ENCODE results near the gene TWSG1.

The TWSG1 gene

GRCh38 chr18:9293948-9294347 is 40.6 kb upstream of the TWSG1 start:
- Mint-ChIP-seq H3K4me3 (no peak overlapping the region), H3K4me1 (no peaks in the 10 kb centered on the region), H3K9me3 (peaks cover 28% of the 10 kb centered on the region), H3K27ac (no peak overlapping the region), H3K27me3 (ENCODE audit: low read depth) (no peaks in the 10 kb centered on the region), H3K36me3 (ENCODE audit: low read depth) (peaks cover 7% of the 10 kb centered on the region)
- TF ChIP-seq CTCF (IDR thresholded peaks at IDR 0.05; ENCODE audit: unreplicated experiment in 3 of 3), result no peak

GRCh38 chr18:9296233-9297006 is 38.2 kb upstream of the TWSG1 start:
- no peaks in the 10 kb centered on the region for H3K4me1 Mint-ChIP-seq
- H3K9me3 Mint-ChIP-seq, result peaks cover 28% of the 10 kb centered on the region
- H3K27me3 Mint-ChIP-seq (ENCODE audit: low read depth), result no peaks in the 10 kb centered on the region
- no peak overlapping the region for H3K27ac Mint-ChIP-seq
- H3K4me3 Mint-ChIP-seq, result no peak overlapping the region
- no peak for TF ChIP-seq CTCF (IDR thresholded peaks at IDR 0.05; ENCODE audit: unreplicated experiment in 3 of 3)
- peaks cover 7% of the 10 kb centered on the region for H3K36me3 Mint-ChIP-seq (ENCODE audit: low read depth)

- H3K27ac Mint-ChIP-seq, result no peak overlapping the region
- H3K9me3 Mint-ChIP-seq, result peaks cover 28% of the 10 kb centered on the region
- no peaks in the 10 kb centered on the region for H3K4me1 Mint-ChIP-seq
- peaks cover 7% of the 10 kb centered on the region for H3K36me3 Mint-ChIP-seq (ENCODE audit: low read depth)
- H3K4me3 Mint-ChIP-seq, result no peak overlapping the region
- no peak for TF ChIP-seq CTCF (IDR thresholded peaks at IDR 0.05; ENCODE audit: unreplicated experiment in 3 of 3)
- no peaks in the 10 kb centered on the region for H3K27me3 Mint-ChIP-seq (ENCODE audit: low read depth)
Observed at GRCh38 chr18:9297007-9297393, 37.6 kb upstream of the TWSG1 start.

- no peak for TF ChIP-seq CTCF (IDR thresholded peaks at IDR 0.05; ENCODE audit: unreplicated experiment in 3 of 3)
- H3K4me3 Mint-ChIP-seq, result no peak overlapping the region
- no peaks in the 10 kb centered on the region for H3K27me3 Mint-ChIP-seq (ENCODE audit: low read depth)
- H3K27ac Mint-ChIP-seq, result no peak overlapping the region
- H3K4me1 Mint-ChIP-seq, result no peaks in the 10 kb centered on the region
- H3K9me3 Mint-ChIP-seq, result peaks cover 25% of the 10 kb centered on the region
- no peaks in the 10 kb centered on the region for H3K36me3 Mint-ChIP-seq (ENCODE audit: low read depth)
Observed at GRCh38 chr18:9304388-9305070, 30.0 kb upstream of the TWSG1 start.

- Mint-ChIP-seq H3K4me1 (peaks cover 5% of the 10 kb centered on the region), H3K9me3 (peaks cover 13% of the 10 kb centered on the region), H3K27ac (no peak overlapping the region), H3K36me3 (ENCODE audit: low read depth) (peaks cover 5% of the 10 kb centered on the region), H3K4me3 (no peak overlapping the region), H3K27me3 (ENCODE audit: low read depth) (no peaks in the 10 kb centered on the region)
- no peak for TF ChIP-seq CTCF (IDR thresholded peaks at IDR 0.05; ENCODE audit: unreplicated experiment in 3 of 3)
Observed at GRCh38 chr18:9319333-9319732, 15.2 kb upstream of the TWSG1 start.

Data from nephron (organoid).